Smooth muscle cell (in vitro differentiated cells): ENCODE measurements around the gene FLT3. TPM values are rescaled to one million over a fixed set of nuclear protein-coding genes. Genes with fewer than 3 reads are reported as not detected.
"Not testable (repeated sequence)": the region's sequence is repeated elsewhere in the genome, so short reads cannot be mapped to it uniquely, and the experiment has no call there.

Experiments
- DNase-seq: peaks from one replicate; lab custom pipeline; 2025; ENCODE audit not compliant: unreplicated experiment; lab: John Stamatoyannopoulos, UW
- H2AFZ ChIP-seq: fragments of 200-600 bp; sonication (generic); 2 replicates; pipeline ENCODE4 v1.6.0; 2016; ENCODE audit warnings: antibody characterized with exemption, low read depth, mild to moderate bottlenecking
- H3F3A ChIP-seq: fragments of 200-600 bp; sonication (generic); 2 replicates; pipeline ENCODE4 v1.6.0; 2017; ENCODE audit warnings: antibody characterized with exemption, low read depth
- H3K27ac ChIP-seq: fragments of 200-600 bp; sonication (generic); 2 replicates; pipeline ENCODE4 v1.5.1; 2016; ENCODE audit warnings: low read depth, mild to moderate bottlenecking
- H3K27me3 ChIP-seq: fragments of 200-600 bp; sonication (generic); 2 replicates; pipeline ENCODE4 v1.6.1; 2016; ENCODE audit warnings: low read depth, mild to moderate bottlenecking
- H3K36me3 ChIP-seq: fragments of 200-600 bp; sonication (generic); 2 replicates; pipeline ENCODE4 v1.5.1; 2016; ENCODE audit warnings: low read depth
- H3K4me1 ChIP-seq: fragments of 200-600 bp; sonication (generic); 2 replicates; pipeline ENCODE4 v1.5.1; 2016; ENCODE audit warnings: low read depth
- H3K4me2 ChIP-seq: fragments of 200-600 bp; sonication (generic); 2 replicates; pipeline ENCODE4 v1.6.0; 2016; ENCODE audit warnings: mild to moderate bottlenecking
- H3K4me3 ChIP-seq: fragments of 200-600 bp; sonication (generic); 2 replicates; pipeline ENCODE4 v1.5.1; 2016; ENCODE audit warnings: mild to moderate bottlenecking
- H3K79me2 ChIP-seq: fragments of 200-600 bp; sonication (generic); 2 replicates; pipeline ENCODE4 v1.6.0; 2016; ENCODE audit warnings: low read depth, mild to moderate bottlenecking
- H3K9ac ChIP-seq: fragments of 200-600 bp; sonication (generic); 2 replicates; pipeline ENCODE4 v1.6.0; 2016; ENCODE audit warnings: low read depth
- H3K9me3 ChIP-seq: fragments of 200-600 bp; sonication (generic); replicated peaks from 2 replicates; pipeline ENCODE4 v1.5.1; 2016; ENCODE audit warnings: low read depth
- H4K20me1 ChIP-seq: fragments of 200-600 bp; sonication (generic); 2 replicates; pipeline ENCODE4 v1.6.0; 2016; ENCODE audit warnings: low read depth
- CTCF ChIP-seq: fragments of 200-600 bp; sonication (generic); IDR thresholded peaks from 2 replicates; pipeline ENCODE4 v1.5.1; 2017; ENCODE audit warnings: borderline replicate concordance, mild to moderate bottlenecking, antibody characterized with exemption; ENCODE audit not compliant: insufficient read depth, poor library complexity, severe bottlenecking
- WGBS: methylation state at CpG from one replicate; pipeline ENCODE4 v1.1.7; 2016; ENCODE audit warnings: low lambda C conversion rate; 5-methylcytosine and 5-hydroxymethylcytosine counted together
- polyA plus RNA-seq: library from polyadenylated mRNA; unstranded; fragments of >200 nt; fragmentation: Nextera tagmentation; extraction: Ambion mirVana; gene quantifications from 2 replicates; pipeline ENCODE4 v1.2.1, GENCODE V29; 2016
- total RNA-seq: library from RNA; depleted of rRNA; stranded (reverse); fragments of >200 nt; gene quantifications from 2 replicates; pipeline ENCODE4 v1.2.3, GENCODE V29; 2014

FLT3 gene
- total and polyA plus RNA-seq, 2 experiments from 2014 or later = not detected

DNA sequence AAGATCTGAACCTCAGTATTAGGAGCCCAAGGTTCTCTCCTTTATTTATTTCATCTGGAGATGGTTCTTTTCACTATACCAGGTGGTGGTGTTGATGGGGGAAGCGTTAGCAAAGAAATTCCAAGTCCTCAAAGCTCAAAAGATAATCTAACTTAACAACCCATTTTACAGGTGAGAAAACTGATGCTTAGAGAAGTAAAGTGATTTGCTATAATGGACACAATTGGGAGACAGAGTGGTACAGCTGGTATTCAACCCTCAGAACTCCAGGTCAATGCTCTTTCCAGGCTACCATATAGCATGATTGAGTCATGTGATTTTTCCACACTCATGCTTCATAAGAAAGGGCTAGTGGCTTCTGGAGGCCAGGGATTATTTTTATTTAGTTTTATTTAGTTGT is 86.9 kb downstream of the FLT3 start:
- no peak overlapping the region for H3K9ac ChIP-seq
- H3K4me2 ChIP-seq = no peak overlapping the region
- H3K79me2 ChIP-seq = no peaks in the 10 kb centered on the region
- no peak overlapping the region for H2AFZ ChIP-seq
- WGBS = 97% methylated on average over 1 of the region's 1 CpG
- no peaks in the 10 kb centered on the region for H3K4me1 ChIP-seq
- H3K4me3 ChIP-seq = no peak overlapping the region
- H3K36me3 ChIP-seq = no peaks in the 10 kb centered on the region
- H3K9me3 ChIP-seq = no peaks in the 10 kb centered on the region
- TF ChIP-seq CTCF = no peak
- H4K20me1 ChIP-seq = no peaks in the 10 kb centered on the region
- no peaks in the 10 kb centered on the region for H3F3A ChIP-seq
- DNase-seq = no peak
- H3K27ac ChIP-seq = no peak overlapping the region
- H3K27me3 ChIP-seq = peaks cover 9% of the 10 kb centered on the region

- H3K79me2 ChIP-seq = no peaks in the 10 kb centered on the region
- no peak overlapping the region for H3K4me3 ChIP-seq
- no peaks in the 10 kb centered on the region for H3K4me1 ChIP-seq
- no peaks in the 10 kb centered on the region for H3F3A ChIP-seq
- no peaks in the 10 kb centered on the region for H3K36me3 ChIP-seq
- TF ChIP-seq CTCF = no peak
- DNase-seq = no peak
- no peaks in the 10 kb centered on the region for H3K9me3 ChIP-seq
- no peak overlapping the region for H3K27ac ChIP-seq
- no peak overlapping the region for H3K9ac ChIP-seq
- no peak overlapping the region for H2AFZ ChIP-seq
- H3K27me3 ChIP-seq = peaks cover 9% of the 10 kb centered on the region
- no peaks in the 10 kb centered on the region for H4K20me1 ChIP-seq
- no peak overlapping the region for H3K4me2 ChIP-seq
Measured at GRCh38 chr13:28012896-28013295, 87.5 kb downstream of the FLT3 start.

DNA sequence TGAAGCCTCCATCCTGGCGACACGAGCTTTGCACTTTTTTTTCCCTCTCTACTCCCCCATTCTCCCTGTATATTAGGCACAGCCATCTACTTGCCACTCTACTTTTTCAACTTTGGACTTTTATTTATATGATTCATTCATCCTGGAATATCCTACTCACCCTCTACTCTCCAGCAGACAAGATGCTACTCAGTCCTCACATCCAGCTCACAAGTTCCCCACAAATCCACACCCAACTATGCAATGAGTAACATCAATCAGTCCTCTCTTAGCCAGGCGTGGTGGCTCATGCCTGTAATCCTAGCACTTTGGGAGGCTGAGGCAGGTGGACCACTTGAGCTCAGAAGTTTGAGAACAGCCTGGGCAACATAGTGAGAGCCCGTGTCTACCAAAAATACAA is 88.0 kb downstream of the FLT3 start:
- TF ChIP-seq CTCF = no peak
- no peaks in the 10 kb centered on the region for H3K4me1 ChIP-seq
- no peaks in the 10 kb centered on the region for H4K20me1 ChIP-seq
- no peak overlapping the region for H3K4me3 ChIP-seq
- H3K36me3 ChIP-seq = no peaks in the 10 kb centered on the region
- no peak overlapping the region for H3K4me2 ChIP-seq
- no peaks in the 10 kb centered on the region for H3K79me2 ChIP-seq
- no peak overlapping the region for H3K9ac ChIP-seq
- H3F3A ChIP-seq = no peaks in the 10 kb centered on the region
- 88% methylated on average over 4 of the region's 4 CpGs for WGBS
- H3K27ac ChIP-seq = no peak overlapping the region
- H3K9me3 ChIP-seq = no peaks in the 10 kb centered on the region
- peaks cover 9% of the 10 kb centered on the region for H3K27me3 ChIP-seq
- no peak for DNase-seq
- no peak overlapping the region for H2AFZ ChIP-seq

GRCh38 chr13:28010046-28010445 is 90.3 kb downstream of the FLT3 start:
- DNase-seq = no peak
- no peak for TF ChIP-seq CTCF
- Histone ChIP-seq H3K79me2 (no peaks in the 10 kb centered on the region), H3F3A (no peaks in the 10 kb centered on the region), H3K9me3 (no peaks in the 10 kb centered on the region), H3K4me3 (no peak overlapping the region), H3K9ac (no peak overlapping the region), H2AFZ (no peak overlapping the region), H3K27ac (no peak overlapping the region), H3K27me3 (peaks cover 9% of the 10 kb centered on the region), H3K36me3 (no peaks in the 10 kb centered on the region), H3K4me1 (no peaks in the 10 kb centered on the region), H4K20me1 (no peaks in the 10 kb centered on the region), H3K4me2 (no peak overlapping the region)
- WGBS = 85% methylated on average over 5 of the region's 5 CpGs

GRCh38 chr13:28005016-28005415 is 95.4 kb downstream of the FLT3 start:
- H3K27me3 ChIP-seq, H3F3A ChIP-seq, DNase-seq, H3K4me1 ChIP-seq, H3K36me3 ChIP-seq, H3K9ac ChIP-seq, H4K20me1 ChIP-seq, H3K79me2 ChIP-seq, H3K27ac ChIP-seq, H3K4me2 ChIP-seq, H3K4me3 ChIP-seq, H2AFZ ChIP-seq, H3K9me3 ChIP-seq: not testable (repeated sequence)
- 95% methylated on average over 13 of the region's 13 CpGs for WGBS
